Right atrium auricular region (tissue), 2 donors: ENCODE measurements around the gene RABGGTA. TPM values are rescaled to one million over a fixed set of nuclear protein-coding genes. Genes with fewer than 3 reads are reported as not detected.

Experiments
- DNase-seq: peaks from one replicate; pipeline ENCODE4 v3.0.0-alpha.2; 2019; ENCODE audit warnings: low spot score
- H3K27ac ChIP-seq, 2 donors: fragments of 200-600 bp; sonication (generic); 1 replicate in 1 of 2; 2 replicates in 1 of 2; pipeline ENCODE4 v1.5.1; 2016 to 2019
- H3K27me3 ChIP-seq, 2 donors: fragments of 200-600 bp; sonication (generic); one replicate each; pipeline versions ENCODE4 v1.5.1 to v1.6.0; 2017 to 2019
- H3K36me3 ChIP-seq: fragments of 200-600 bp; sonication (generic); one replicate; pipeline ENCODE4 v1.5.1; 2016
- H3K4me1 ChIP-seq, 2 donors: fragments of 200-600 bp; sonication (generic); one replicate each; pipeline versions ENCODE4 v1.5.1 to v1.6.0; 2017 to 2019
- H3K4me3 ChIP-seq, 2 donors: fragments of 200-600 bp; sonication (generic); 1 replicate in 1 of 2; 2 replicates in 1 of 2; pipeline ENCODE4 v1.5.1; 2017 to 2019; ENCODE audit warnings: mild to moderate bottlenecking in 1 of 2, moderate library complexity in 1 of 2
- H3K9me3 ChIP-seq, 2 donors: fragments of 200-600 bp; sonication (generic); one replicate each; pipeline ENCODE4 v1.5.1; 2019
- total RNA-seq, 2 donors: library from RNA; depleted of rRNA; stranded (reverse); fragments of >200 nt; gene quantifications; one replicate each; pipeline ENCODE4 v1.1.0, GENCODE V29; 2016
- TF ChIP-seq, protein P1 (sequence below), 2 donors: fragments of 200-600 bp; sonication (generic); IDR thresholded peaks; one replicate each; pipeline ENCODE4 v1.5.1; 2019; ENCODE audit warnings: antibody characterized with exemption in 2 of 2

Gene RABGGTA, protein sequence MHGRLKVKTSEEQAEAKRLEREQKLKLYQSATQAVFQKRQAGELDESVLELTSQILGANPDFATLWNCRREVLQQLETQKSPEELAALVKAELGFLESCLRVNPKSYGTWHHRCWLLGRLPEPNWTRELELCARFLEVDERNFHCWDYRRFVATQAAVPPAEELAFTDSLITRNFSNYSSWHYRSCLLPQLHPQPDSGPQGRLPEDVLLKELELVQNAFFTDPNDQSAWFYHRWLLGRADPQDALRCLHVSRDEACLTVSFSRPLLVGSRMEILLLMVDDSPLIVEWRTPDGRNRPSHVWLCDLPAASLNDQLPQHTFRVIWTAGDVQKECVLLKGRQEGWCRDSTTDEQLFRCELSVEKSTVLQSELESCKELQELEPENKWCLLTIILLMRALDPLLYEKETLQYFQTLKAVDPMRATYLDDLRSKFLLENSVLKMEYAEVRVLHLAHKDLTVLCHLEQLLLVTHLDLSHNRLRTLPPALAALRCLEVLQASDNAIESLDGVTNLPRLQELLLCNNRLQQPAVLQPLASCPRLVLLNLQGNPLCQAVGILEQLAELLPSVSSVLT
- total RNA-seq = 10 to 100 TPM; 21.3 to 22.2 TPM

DNA sequence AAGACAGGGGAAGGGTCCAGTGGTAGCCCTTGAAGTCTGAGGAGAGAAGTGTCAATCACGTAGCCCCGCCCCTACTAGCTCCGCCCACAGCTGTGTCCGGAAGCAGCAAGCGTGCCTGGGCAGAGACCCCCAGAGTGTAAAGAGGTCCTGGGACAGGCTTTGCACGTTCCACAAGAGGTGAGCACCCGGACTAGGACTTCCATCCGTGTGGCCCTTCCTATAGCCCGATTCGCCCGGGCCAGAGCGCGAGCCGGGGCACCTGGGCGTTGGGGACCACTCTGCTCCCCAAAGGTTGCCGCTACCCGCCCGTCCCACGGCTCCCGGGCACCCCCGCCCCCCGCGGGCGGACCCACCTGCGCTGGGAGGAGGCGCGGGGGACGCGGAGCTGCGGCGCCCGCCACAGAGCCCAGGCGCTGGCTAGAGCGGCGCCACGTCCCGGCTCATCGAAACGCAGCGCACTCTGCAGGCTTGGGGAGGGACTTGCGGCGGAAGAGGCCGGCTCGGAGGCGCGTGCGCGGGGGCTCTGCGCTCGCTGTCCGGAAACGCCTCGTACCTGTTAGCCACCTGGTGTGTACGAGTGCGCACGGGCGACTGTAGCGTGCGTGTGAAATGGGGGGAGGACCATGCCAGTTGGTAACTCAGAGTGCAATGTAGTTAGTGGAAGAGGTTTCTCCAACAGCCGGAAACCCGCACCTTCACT lies at the start of gene RABGGTA:
Gene RABGGTA (minus strand): TSS at position 464 of the 700 bp plus-strand sequence. CDS start 482 bp downstream, outside the sequence.
- H3K9me3 ChIP-seq = no peaks in the 10 kb centered on the region
- peaks cover 9% of the 10 kb centered on the region for H3K36me3 ChIP-seq
- H3K4me3 ChIP-seq = peak within 1 kb of the TSS; percentile 69 to 97
- peak within 1 kb of the TSS; percentile 92 to 95 for H3K27ac ChIP-seq
- peak; percentile 73 for DNase-seq
- TF ChIP-seq, protein P1, sequence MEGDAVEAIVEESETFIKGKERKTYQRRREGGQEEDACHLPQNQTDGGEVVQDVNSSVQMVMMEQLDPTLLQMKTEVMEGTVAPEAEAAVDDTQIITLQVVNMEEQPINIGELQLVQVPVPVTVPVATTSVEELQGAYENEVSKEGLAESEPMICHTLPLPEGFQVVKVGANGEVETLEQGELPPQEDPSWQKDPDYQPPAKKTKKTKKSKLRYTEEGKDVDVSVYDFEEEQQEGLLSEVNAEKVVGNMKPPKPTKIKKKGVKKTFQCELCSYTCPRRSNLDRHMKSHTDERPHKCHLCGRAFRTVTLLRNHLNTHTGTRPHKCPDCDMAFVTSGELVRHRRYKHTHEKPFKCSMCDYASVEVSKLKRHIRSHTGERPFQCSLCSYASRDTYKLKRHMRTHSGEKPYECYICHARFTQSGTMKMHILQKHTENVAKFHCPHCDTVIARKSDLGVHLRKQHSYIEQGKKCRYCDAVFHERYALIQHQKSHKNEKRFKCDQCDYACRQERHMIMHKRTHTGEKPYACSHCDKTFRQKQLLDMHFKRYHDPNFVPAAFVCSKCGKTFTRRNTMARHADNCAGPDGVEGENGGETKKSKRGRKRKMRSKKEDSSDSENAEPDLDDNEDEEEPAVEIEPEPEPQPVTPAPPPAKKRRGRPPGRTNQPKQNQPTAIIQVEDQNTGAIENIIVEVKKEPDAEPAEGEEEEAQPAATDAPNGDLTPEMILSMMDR (IDR thresholded peaks at IDR 0.05) = peak; percentile 76 to 87
- no peaks in the 10 kb centered on the region for H3K27me3 ChIP-seq
- peaks cover 0 to 11% of the 10 kb centered on the region in 2 donors for H3K4me1 ChIP-seq

DNA sequence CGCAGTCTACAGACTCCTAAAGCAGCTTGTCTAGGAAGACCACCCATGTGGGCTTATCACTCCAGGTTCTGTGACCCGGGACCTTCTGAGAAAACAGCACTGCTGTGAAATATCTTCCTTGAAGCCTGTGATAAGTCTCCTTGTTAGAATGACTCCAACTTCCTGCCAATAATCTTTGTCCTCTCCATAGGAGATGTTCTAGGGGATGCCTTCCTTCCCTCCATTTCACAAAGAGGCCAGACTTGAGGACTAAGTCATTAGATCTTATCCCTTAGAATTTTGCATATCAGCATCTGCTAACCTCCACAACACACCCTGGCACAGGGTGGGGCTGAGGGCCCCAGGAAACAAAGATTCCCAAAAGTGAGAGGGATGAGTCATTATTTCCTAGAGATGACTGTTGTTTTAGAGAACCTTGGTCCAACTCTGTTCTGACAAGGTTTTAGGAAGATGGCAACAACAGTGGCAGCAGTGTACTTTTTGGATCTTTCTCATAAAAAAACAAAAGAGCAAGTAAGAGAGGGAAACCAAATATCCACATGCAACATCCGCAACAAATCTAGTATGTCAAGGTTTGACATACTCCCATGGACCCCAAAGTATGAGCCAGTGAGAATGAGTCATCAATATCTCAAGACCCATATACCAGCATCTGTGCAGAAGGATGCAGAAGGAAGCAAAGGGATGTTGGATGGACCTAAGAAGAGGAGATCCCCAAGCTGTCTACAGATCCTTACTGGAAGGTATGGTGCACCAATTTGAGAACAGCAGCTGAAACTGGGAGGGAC lies 45.9 kb upstream of the RABGGTA start:
- no peak overlapping the region for H3K27ac ChIP-seq
- no peak for DNase-seq
- H3K27me3 ChIP-seq = no peaks in the 10 kb centered on the region
- no peaks in the 10 kb centered on the region for H3K36me3 ChIP-seq
- no peaks in the 10 kb centered on the region for H3K9me3 ChIP-seq
- TF ChIP-seq, protein P1 (IDR thresholded peaks at IDR 0.05) = no peak
- no peak overlapping the region for H3K4me3 ChIP-seq
- peaks cover 0 to 47% of the 10 kb centered on the region in 2 donors for H3K4me1 ChIP-seq

DNA sequence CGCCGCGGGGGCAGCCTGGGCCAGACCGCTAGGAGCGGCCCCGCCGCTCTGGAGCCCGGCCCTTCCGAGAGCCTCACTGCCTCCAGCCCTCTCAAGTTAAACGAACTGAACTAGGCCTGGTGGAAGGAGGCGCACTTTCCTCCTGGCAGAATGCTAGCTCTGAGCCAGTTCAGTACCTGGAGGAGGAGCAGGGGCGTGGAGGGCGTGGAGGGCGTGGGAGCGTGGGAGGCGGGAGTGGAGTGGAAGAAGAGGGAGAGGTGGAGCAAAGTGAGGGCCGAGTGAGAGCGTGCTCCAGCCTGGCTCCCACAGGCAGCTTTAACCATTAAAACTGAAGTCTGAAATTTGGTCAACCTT lies 45.2 kb upstream of the RABGGTA start:
- Histone ChIP-seq H3K27ac (peak overlapping the region; percentile 18 to 48), H3K36me3 (no peaks in the 10 kb centered on the region), H3K27me3 (no peaks in the 10 kb centered on the region), H3K4me1 (peaks cover 0 to 55% of the 10 kb centered on the region in 2 donors), H3K4me3 (peak overlapping the region in 1 of 2 donors; percentile 16), H3K9me3 (no peaks in the 10 kb centered on the region)
- DNase-seq = no peak
- TF ChIP-seq, protein P1 (IDR thresholded peaks at IDR 0.05) = no peak

DNA sequence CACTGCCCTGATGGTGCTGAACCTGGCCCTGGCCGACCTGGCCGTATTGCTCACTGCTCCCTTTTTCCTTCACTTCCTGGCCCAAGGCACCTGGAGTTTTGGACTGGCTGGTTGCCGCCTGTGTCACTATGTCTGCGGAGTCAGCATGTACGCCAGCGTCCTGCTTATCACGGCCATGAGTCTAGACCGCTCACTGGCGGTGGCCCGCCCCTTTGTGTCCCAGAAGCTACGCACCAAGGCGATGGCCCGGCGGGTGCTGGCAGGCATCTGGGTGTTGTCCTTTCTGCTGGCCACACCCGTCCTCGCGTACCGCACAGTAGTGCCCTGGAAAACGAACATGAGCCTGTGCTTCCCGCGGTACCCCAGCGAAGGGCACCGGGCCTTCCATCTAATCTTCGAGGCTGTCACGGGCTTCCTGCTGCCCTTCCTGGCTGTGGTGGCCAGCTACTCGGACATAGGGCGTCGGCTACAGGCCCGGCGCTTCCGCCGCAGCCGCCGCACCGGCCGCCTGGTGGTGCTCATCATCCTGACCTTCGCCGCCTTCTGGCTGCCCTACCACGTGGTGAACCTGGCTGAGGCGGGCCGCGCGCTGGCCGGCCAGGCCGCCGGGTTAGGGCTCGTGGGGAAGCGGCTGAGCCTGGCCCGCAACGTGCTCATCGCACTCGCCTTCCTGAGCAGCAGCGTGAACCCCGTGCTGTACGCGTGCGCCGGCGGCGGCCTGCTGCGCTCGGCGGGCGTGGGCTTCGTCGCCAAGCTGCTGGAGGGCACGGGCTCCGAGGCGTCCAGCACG lies 44.6 kb upstream of the RABGGTA start:
- H3K4me1 ChIP-seq = peaks cover 0 to 61% of the 10 kb centered on the region in 2 donors
- H3K36me3 ChIP-seq = no peaks in the 10 kb centered on the region
- H3K27ac ChIP-seq = peak overlapping the region; percentile 18 to 48
- TF ChIP-seq, protein P1 (IDR thresholded peaks at IDR 0.05) = peak in 1 of 2 donors; percentile 53
- H3K27me3 ChIP-seq = no peaks in the 10 kb centered on the region
- H3K9me3 ChIP-seq = no peaks in the 10 kb centered on the region
- peak overlapping the region in 1 of 2 donors; percentile 16 for H3K4me3 ChIP-seq
- no peak for DNase-seq
